Esophagus squamous epithelium (tissue), 5 donors: Measurements from ENCODE around the gene SPARCL1. TPM values are rescaled to one million over a fixed set of nuclear protein-coding genes. Genes with fewer than 3 reads are reported as not detected.
"Not testable (repeated sequence)": the region's sequence is repeated elsewhere in the genome, so short reads cannot be mapped to it uniquely, and the experiment has no call there.

ENCODE experiments used
- DNase-seq: peaks from one replicate; lab custom pipeline; 2025; lab: John Stamatoyannopoulos, UW
- H3K27ac ChIP-seq, 4 donors: fragments of 200-600 bp; sonication (generic); one replicate each; pipeline ENCODE4 v1.5.1; 2016 to 2019; ENCODE audit warnings: mild to moderate bottlenecking in 1 of 4
- H3K27me3 ChIP-seq, 4 donors: fragments of 200-600 bp; sonication (generic); 1 replicate in 3 of 4; 2 replicates in 1 of 4; pipeline versions ENCODE4 v1.5.1 to v1.6.0; 2017 to 2021; ENCODE audit warnings: antibody characterized with exemption in 1 of 4
- H3K36me3 ChIP-seq, 3 donors: fragments of 200-600 bp; sonication (generic); one replicate each; pipeline ENCODE4 v1.5.1; 2016 to 2019
- H3K4me1 ChIP-seq, 3 donors: fragments of 200-600 bp; sonication (generic); one replicate each; pipeline ENCODE4 v1.5.1; 2017 to 2019
- H3K4me3 ChIP-seq, 4 donors: fragments of 200-600 bp; sonication (generic); 1 replicate in 3 of 4; 2 replicates in 1 of 4; pipeline ENCODE4 v1.5.1; 2016 to 2019; ENCODE audit warnings: mild to moderate bottlenecking in 2 of 4, moderate library complexity in 1 of 4
- H3K9me3 ChIP-seq, 3 donors: fragments of 200-600 bp; sonication (generic); one replicate each; pipeline ENCODE4 v1.5.1; 2016 to 2019
- POLR2A ChIP-seq, 4 donors: fragments of 450-650 bp; IDR thresholded peaks; one replicate each; pipeline ENCODE4 v1.6.1; 2017; ENCODE audit warnings: antibody characterized with exemption in 4 of 4, mild to moderate bottlenecking in 4 of 4, moderate library complexity in 3 of 4
- WGBS, 2 donors: methylation state at CpG; one replicate each; pipeline ENCODE4 v1.1.5; 2018; 5-methylcytosine and 5-hydroxymethylcytosine counted together
- intact Hi-C: fragments of 100-400 bp; cut with DNase I; formaldehyde crosslinking; loops from one replicate; pipeline ENCODE4 v1.15.0; 2022
- total RNA-seq, 4 donors: library from RNA; depleted of rRNA; stranded (reverse); fragments of >200 nt; gene quantifications; one replicate each; pipeline ENCODE4 v1.1.0, GENCODE V29; 2016
- TF ChIP-seq, protein P1 (sequence below), 6 experiments: fragments of 450-650 bp in 4 of 6; fragments of 200-600 bp in 2 of 6; sonication (generic) in 2 of 6; IDR thresholded peaks; one replicate each; pipeline ENCODE4 v1.5.1; 2016 to 2019; ENCODE audit warnings: antibody characterized with exemption in 6 of 6, mild to moderate bottlenecking in 4 of 6, moderate library complexity in 4 of 6
- donor health status: DM: yes; HTN: yes; CAD: no.

SPARCL1 gene
- total RNA-seq, 4 donors from 2014 or later = 37.3 to 450 (median 131) TPM

DNA sequence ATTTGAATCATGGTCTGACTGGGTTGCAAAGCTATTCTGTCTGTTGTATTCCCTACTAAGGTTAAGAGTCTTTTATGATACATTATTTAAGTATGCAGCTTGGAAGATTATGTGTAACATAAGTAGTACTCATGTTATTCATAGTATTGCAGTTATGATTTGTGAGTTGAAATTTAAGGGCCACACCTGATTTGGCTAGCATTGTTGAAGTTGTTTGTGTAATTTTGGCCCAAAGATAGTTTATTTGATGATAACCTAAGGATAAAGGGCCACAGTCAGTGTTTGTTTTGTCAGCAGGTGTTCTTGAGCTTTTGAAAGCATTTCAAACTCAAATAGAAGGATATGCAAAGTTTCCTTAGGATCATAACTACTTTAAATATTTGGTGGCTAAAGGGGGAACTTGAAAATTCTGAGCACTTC lies 67.9 kb downstream of the SPARCL1 start:
- no peak overlapping the region for H3K27ac ChIP-seq
- H3K4me1 ChIP-seq = peaks cover 0 to 5% (median 0%) of the 10 kb centered on the region in 3 donors
- no peak for DNase-seq
- no peak for TF ChIP-seq POLR2A (IDR thresholded peaks at IDR 0.05)
- TF ChIP-seq, protein P1, sequence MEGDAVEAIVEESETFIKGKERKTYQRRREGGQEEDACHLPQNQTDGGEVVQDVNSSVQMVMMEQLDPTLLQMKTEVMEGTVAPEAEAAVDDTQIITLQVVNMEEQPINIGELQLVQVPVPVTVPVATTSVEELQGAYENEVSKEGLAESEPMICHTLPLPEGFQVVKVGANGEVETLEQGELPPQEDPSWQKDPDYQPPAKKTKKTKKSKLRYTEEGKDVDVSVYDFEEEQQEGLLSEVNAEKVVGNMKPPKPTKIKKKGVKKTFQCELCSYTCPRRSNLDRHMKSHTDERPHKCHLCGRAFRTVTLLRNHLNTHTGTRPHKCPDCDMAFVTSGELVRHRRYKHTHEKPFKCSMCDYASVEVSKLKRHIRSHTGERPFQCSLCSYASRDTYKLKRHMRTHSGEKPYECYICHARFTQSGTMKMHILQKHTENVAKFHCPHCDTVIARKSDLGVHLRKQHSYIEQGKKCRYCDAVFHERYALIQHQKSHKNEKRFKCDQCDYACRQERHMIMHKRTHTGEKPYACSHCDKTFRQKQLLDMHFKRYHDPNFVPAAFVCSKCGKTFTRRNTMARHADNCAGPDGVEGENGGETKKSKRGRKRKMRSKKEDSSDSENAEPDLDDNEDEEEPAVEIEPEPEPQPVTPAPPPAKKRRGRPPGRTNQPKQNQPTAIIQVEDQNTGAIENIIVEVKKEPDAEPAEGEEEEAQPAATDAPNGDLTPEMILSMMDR (IDR thresholded peaks at IDR 0.05) = no peak
- H3K9me3 ChIP-seq = no peaks in the 10 kb centered on the region
- H3K36me3 ChIP-seq = peaks cover 0 to 36% (median 0%) of the 10 kb centered on the region in 3 donors
- intact Hi-C loops = loop anchor here (5.0 to 10.0 kb wide), 2 partner anchors 84 to 186 kb away; no protein-coding TSS in a partner anchor
- H3K4me3 ChIP-seq = no peak overlapping the region
- H3K27me3 ChIP-seq = no peaks in the 10 kb centered on the region

DNA sequence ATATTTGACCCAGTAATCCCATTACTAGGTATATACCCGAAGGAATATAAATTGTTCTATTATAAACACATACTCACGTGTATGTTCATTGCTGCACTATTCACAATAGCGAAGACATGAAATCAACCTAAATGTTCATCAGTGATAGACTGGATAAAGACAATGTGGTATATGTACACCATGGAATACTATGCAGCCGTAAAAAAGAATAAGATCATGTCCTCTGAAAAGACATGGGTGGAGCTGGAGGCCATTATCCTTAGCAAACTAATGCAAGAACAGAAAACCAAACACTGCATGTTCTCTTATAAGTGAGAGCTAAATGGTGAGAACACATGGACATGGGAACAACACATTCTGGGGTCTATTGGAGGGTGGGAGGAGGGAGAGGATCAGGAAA lies 70.3 kb downstream of the SPARCL1 start:
- 94 to 96% methylated on average over 4 of the region's 4 CpGs for WGBS, 2 donors
- TF ChIP-seq POLR2A (IDR thresholded peaks at IDR 0.05) = no peak
- TF ChIP-seq, protein P1 (IDR thresholded peaks at IDR 0.05) = no peak

DNA sequence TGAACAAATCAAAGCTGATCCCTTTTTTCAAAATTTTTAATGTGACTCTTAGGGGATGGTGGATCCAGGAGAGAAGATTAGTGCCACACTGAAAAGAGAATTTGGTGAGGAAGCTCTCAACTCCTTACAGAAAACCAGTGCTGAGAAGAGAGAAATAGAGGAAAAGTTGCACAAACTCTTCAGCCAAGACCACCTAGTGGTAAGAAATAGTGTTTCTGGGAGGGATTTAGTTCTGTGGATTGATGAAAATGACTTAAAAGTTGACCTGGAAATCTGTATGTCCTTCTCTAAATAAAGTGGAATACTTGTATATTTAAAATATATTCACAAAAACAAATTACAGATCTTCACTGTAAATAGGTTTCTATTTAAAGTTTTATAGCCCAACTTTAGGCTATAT lies 77.6 kb downstream of the SPARCL1 start:
- Histone ChIP-seq H3K36me3 (peaks cover 0 to 96% (median 0%) of the 10 kb centered on the region in 3 donors), H3K4me1 (no peaks in the 10 kb centered on the region), H3K9me3 (no peaks in the 10 kb centered on the region), H3K27me3 (no peaks in the 10 kb centered on the region), H3K4me3 (no peak overlapping the region), H3K27ac (no peak overlapping the region)
- TF ChIP-seq, protein P1 (IDR thresholded peaks at IDR 0.05) = peak in 1 of 6 experiments; percentile 5
- no peak for TF ChIP-seq POLR2A (IDR thresholded peaks at IDR 0.05)
- intact Hi-C loops = no loop called here
- DNase-seq = no peak

More for the DNA sequence above, 70.3 kb downstream of the SPARCL1 start:
- intact Hi-C loops = no loop called here
- Histone ChIP-seq H3K36me3 (peaks cover 0 to 58% (median 0%) of the 10 kb centered on the region in 3 donors), H3K4me3 (no peak overlapping the region), H3K27me3 (no peaks in the 10 kb centered on the region), H3K4me1 (no peaks in the 10 kb centered on the region), H3K9me3 (no peaks in the 10 kb centered on the region), H3K27ac (no peak overlapping the region)
- no peak for DNase-seq

DNA sequence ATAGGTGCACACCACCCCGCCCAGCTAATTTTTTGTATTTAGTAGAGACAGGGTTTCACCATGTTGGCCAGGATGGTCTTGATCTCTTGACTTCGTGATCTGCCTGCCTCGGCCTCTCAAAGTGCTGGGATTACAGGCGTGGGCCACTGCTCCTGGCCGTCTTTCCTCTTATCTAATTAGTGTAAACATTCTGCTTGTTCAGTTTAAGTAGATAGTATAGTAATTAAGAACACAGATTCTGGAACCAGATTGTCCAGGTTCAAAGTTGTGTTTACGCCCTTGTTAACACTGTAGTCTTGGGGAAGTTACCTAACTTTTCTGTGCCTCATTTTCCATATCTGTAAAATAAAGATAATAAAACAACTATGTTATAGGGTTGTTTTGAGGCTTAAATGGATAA lies 82.8 kb downstream of the SPARCL1 start:
- H3K36me3 ChIP-seq = peaks cover 0 to 98% (median 0%) of the 10 kb centered on the region in 3 donors
- H3K27me3 ChIP-seq, DNase-seq, H3K9me3 ChIP-seq, H3K4me1 ChIP-seq, H3K27ac ChIP-seq, intact Hi-C loops, H3K4me3 ChIP-seq: not testable (repeated sequence)
- 93 to 95% methylated on average over 6 of the region's 6 CpGs for WGBS, 2 donors

DNA sequence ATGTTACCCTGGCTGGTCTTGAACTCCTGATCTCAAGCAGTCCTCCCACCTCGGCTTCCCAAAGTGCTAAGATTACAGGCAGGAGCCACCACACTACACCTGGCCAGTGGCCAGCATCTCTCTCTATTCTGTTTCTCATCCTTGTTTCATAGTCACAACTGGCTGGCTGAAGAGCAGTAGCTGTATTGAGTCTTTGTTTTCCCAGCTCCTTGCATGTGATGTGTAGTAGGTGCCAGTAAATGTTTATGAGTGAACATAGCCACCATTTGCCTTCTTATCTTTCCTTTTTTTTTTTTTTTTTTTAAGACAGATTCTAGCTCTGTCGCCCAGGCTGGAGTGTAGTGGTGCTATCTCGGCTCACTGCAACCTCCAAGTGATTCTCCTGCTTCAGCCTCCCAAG lies 83.2 kb downstream of the SPARCL1 start:
- 64 to 74% methylated on average over 3 of the region's 3 CpGs for WGBS, 2 donors
- H3K36me3 ChIP-seq = peaks cover 0 to 98% (median 0%) of the 10 kb centered on the region in 3 donors
- intact Hi-C loops = no loop called here

More for the DNA sequence above, 83.2 kb downstream of the SPARCL1 start:
- Histone ChIP-seq H3K4me1 (no peaks in the 10 kb centered on the region), H3K9me3 (no peaks in the 10 kb centered on the region), H3K4me3 (no peak overlapping the region), H3K27me3 (no peaks in the 10 kb centered on the region), H3K27ac (no peak overlapping the region)
- TF ChIP-seq, protein P1 (IDR thresholded peaks at IDR 0.05) = no peak
- no peak for TF ChIP-seq POLR2A (IDR thresholded peaks at IDR 0.05)
- no peak for DNase-seq
